Thymus (tissue), 11 donors: Measurements from ENCODE around the gene ARCN1. TPM values are rescaled to one million over a fixed set of nuclear protein-coding genes. Genes with fewer than 3 reads are reported as not detected.
"Not testable (repeated sequence)": the region's sequence is repeated elsewhere in the genome, so short reads cannot be mapped to it uniquely, and the experiment has no call there.

ENCODE experiments used
- DNase-seq, 9 donors: peaks; one replicate each; pipeline ENCODE4 v3.0.0-alpha.2; 2013; ENCODE audit warnings: low spot score in 9 of 9, low read depth in 6 of 9, missing footprints in 1 of 9
- H3K27ac ChIP-seq, 2 donors: one replicate each; pipeline ENCODE4 v1.5.1; 2013; ENCODE audit warnings: control low read depth in 1 of 2, low read depth in 1 of 2, low read length in 1 of 2, mild to moderate bottlenecking in 1 of 2, moderate library complexity in 1 of 2
- H3K27me3 ChIP-seq, 2 donors: one replicate each; pipeline ENCODE4 v1.5.1; 2013; ENCODE audit warnings: low read length in 1 of 2; ENCODE audit not compliant: control insufficient read depth in 2 of 2, insufficient read depth in 1 of 2
- H3K36me3 ChIP-seq, 2 donors: one replicate each; pipeline ENCODE4 v1.5.1; 2013; ENCODE audit warnings: low read length in 1 of 2, mild to moderate bottlenecking in 1 of 2, moderate library complexity in 1 of 2; ENCODE audit not compliant: control insufficient read depth in 2 of 2, insufficient read depth in 2 of 2
- H3K4me1 ChIP-seq, 2 donors: one replicate each; pipeline ENCODE4 v1.5.1; 2013; ENCODE audit warnings: low read length in 2 of 2; ENCODE audit not compliant: control insufficient read depth in 2 of 2, insufficient read depth in 2 of 2
- H3K4me3 ChIP-seq, 2 donors: one replicate each; pipeline ENCODE4 v1.5.1; 2013; ENCODE audit warnings: low read length in 2 of 2, control low read depth in 1 of 2, mild to moderate bottlenecking in 1 of 2
- H3K9me3 ChIP-seq, 2 donors: one replicate each; pipeline ENCODE4 v1.5.1; 2013; ENCODE audit warnings: low read length in 1 of 2, mild to moderate bottlenecking in 1 of 2; ENCODE audit not compliant: control insufficient read depth in 2 of 2, insufficient read depth in 1 of 2
- WGBS: extraction: QIAGEN DNeasy Blood & Tissue Kit; methylation state at CpG from one replicate; pipeline ENCODE4 v1.1.7; 2013; 5-methylcytosine and 5-hydroxymethylcytosine counted together
- polyA plus RNA-seq: library from polyadenylated mRNA; stranded (reverse); fragments of 200-250 nt; gene quantifications from one replicate; pipeline ENCODE4 v1.2.3, GENCODE V29; 2013
- total RNA-seq: library from RNA; stranded (reverse); fragments of 120-200 nt; gene quantifications from one replicate; pipeline ENCODE4 v1.2.4, GENCODE V29; 2013
- donor health status: healthy.

ARCN1 gene
- total and polyA plus RNA-seq, 2 donors, result 61.4 to 75.9 TPM

- no peaks in the 10 kb centered on the region for H3K4me1 ChIP-seq
- no peaks in the 10 kb centered on the region for H3K9me3 ChIP-seq
- peaks cover 48 to 90% of the 10 kb centered on the region in 2 donors for H3K36me3 ChIP-seq
- DNase-seq, result no peak
- no peaks in the 10 kb centered on the region for H3K27me3 ChIP-seq
- 96% methylated on average over 2 of the region's 2 CpGs for WGBS
- no peak overlapping the region for H3K27ac ChIP-seq
- no peak overlapping the region for H3K4me3 ChIP-seq
Measured at GRCh38 chr11:118592616-118593367, 20.6 kb downstream of the ARCN1 start.

DNA sequence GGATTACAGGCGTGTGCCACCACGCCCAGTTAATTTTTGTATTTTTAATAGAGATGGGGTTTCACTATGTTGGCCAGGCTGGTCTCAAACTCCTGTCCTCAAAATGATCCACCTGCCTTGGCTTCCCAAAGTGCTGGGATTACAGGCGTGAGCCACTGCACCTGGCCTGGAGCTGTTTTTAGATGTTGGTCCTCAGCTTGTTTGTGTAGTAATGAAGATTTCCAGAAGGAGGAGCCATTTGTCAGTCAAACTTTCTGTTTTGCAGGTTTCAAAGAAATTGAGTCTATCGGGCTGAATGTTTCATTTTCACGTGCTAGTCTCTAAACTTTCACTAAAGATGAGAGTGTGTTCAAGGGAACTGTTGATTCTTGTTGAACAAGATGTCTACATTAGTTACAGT, 22.8 kb downstream of the ARCN1 start:
- DNase-seq, result peak in 7 of 9 donors; percentile 42 to 80 (median 52)
- H3K36me3 ChIP-seq, result peaks cover 55 to 89% of the 10 kb centered on the region in 2 donors
- WGBS, result 62% methylated on average over 5 of the region's 5 CpGs
- H3K4me1 ChIP-seq, H3K27me3 ChIP-seq, H3K27ac ChIP-seq, H3K9me3 ChIP-seq, H3K4me3 ChIP-seq: not testable (repeated sequence)

DNA sequence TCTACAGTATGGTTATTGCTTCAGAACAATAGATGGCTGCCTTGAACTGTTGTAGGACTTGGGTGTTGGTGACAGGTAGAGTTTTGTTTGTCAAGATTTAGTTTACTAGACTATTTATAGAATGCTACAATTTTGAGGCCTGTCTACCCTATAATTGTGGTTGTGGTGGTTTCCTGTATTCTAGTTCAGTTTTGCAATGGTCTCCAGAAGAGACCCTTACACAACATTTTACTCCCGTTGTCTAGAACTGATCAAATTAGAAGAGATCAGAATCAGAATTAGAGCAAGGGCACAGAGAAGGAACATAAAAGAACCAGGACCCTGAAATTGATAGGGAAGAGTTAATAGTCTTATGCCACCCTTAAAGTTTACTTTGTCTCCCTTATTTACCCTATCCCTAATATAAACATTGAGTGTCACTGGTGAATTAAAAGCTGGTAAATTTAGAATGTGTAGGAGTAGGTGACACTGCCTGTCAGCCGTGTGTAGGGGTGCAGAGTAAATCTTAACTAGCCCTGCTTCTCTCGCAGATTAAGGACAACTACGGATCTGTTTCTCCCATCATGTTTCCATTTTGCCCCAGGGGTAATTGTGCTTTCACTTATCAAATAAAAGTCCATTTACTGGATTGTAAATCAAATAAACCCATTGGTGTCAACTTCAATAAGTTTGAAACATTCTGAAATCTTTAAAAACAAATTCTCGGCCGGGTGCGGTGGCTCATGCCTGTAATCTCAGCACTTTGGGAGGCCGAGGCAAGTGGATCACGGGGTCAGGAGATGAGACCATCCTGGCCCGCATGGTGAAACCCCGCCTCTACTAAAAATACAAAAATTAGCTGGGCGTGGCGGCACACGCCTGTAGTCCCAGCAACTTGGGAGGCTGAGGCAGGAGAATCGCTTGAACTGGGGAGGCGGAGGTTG, 24.3 kb downstream of the ARCN1 start:
- Histone ChIP-seq H3K4me1 (no peaks in the 10 kb centered on the region), H3K27ac (no peak overlapping the region), H3K36me3 (peaks cover 59 to 89% of the 10 kb centered on the region in 2 donors), H3K9me3 (no peaks in the 10 kb centered on the region), H3K4me3 (no peak overlapping the region), H3K27me3 (no peaks in the 10 kb centered on the region)
- DNase-seq, result no peak
- WGBS, result 92% methylated on average over 16 of the region's 16 CpGs

DNA sequence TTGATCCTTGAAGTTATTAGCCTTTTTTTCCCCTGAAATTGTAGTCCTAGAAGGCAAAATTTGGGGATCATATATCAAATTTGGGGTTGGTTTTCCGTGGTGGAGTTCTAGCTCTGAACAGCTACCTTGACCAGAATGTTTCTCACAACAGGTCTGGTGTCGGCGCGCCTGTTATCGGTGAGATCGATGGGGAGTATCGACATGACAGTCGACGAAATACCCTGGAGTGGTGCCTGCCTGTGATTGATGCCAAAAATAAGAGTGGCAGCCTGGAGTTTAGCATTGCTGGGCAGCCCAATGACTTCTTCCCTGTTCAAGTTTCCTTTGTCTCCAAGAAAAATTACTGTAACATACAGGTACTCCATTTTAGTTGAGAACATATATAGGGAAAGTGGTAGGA, 25.3 kb downstream of the ARCN1 start:
- no peaks in the 10 kb centered on the region for H3K9me3 ChIP-seq
- no peak overlapping the region for H3K4me3 ChIP-seq
- H3K4me1 ChIP-seq, result no peaks in the 10 kb centered on the region
- no peak overlapping the region for H3K27ac ChIP-seq
- no peak for DNase-seq
- 97% methylated on average over 9 of the region's 9 CpGs for WGBS
- peaks cover 60 to 89% of the 10 kb centered on the region in 2 donors for H3K36me3 ChIP-seq
- no peaks in the 10 kb centered on the region for H3K27me3 ChIP-seq

DNA sequence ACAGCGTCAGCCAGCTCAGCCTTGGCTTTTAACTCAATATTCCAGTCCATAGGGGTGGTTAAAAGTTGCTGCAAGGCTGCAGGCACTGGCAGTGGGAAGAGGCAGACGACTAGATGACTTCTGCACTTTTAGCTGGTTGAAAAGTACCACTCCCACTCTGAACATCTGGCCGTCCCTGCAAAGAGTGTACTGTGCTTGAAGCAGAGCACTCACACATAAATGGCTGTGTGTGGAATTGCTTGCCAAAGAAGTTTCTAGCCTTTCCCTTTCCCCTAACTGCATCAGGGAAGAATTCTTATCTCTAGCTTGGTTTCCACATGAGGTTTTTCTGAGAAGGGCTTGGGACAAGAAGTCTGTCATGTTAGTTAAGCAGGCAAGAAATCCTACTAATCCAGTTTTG, 30.1 kb downstream of the ARCN1 start:
- Histone ChIP-seq H3K36me3 (peaks cover 47 to 54% of the 10 kb centered on the region in 2 donors), H3K27ac (no peak overlapping the region)
- DNase-seq, result no peak

GRCh38 chr11:118603709-118604108, 31.5 kb downstream of the ARCN1 start:
- Histone ChIP-seq H3K4me1 (peaks cover 9 to 17% of the 10 kb centered on the region in 2 donors), H3K36me3 (peaks cover 37 to 43% of the 10 kb centered on the region in 2 donors), H3K27me3 (peaks cover 16 to 34% of the 10 kb centered on the region in 2 donors)
- not testable (repeated sequence) for DNase-seq, H3K4me3 ChIP-seq, H3K9me3 ChIP-seq, H3K27ac ChIP-seq
- 96% methylated on average over 8 of the region's 8 CpGs for WGBS

More for the DNA sequence above, 30.1 kb downstream of the ARCN1 start:
- WGBS, result 93% methylated on average over 3 of the region's 3 CpGs
- Histone ChIP-seq H3K4me1 (peaks cover 0 to 4% of the 10 kb centered on the region in 2 donors), H3K9me3 (no peaks in the 10 kb centered on the region), H3K27me3 (peaks cover 8 to 20% of the 10 kb centered on the region in 2 donors), H3K4me3 (no peak overlapping the region)

GRCh38 chr11:118604566-118604965, 32.4 kb downstream of the ARCN1 start:
- 96% methylated on average over 3 of the region's 3 CpGs for WGBS
- peaks cover 24 to 42% of the 10 kb centered on the region in 2 donors for H3K27me3 ChIP-seq
- peaks cover 0 to 4% of the 10 kb centered on the region in 2 donors for H3K9me3 ChIP-seq
- DNase-seq, result no peak
- H3K36me3 ChIP-seq, result peaks cover 29 to 35% of the 10 kb centered on the region in 2 donors
- no peak overlapping the region for H3K27ac ChIP-seq
- H3K4me3 ChIP-seq, result no peak overlapping the region
- peaks cover 15 to 26% of the 10 kb centered on the region in 2 donors for H3K4me1 ChIP-seq

- Histone ChIP-seq H3K36me3 (peaks cover 22 to 28% of the 10 kb centered on the region in 2 donors), H3K4me3 (no peak overlapping the region), H3K4me1 (peaks cover 19 to 33% of the 10 kb centered on the region in 2 donors), H3K27ac (no peak overlapping the region), H3K9me3 (peaks cover 0 to 4% of the 10 kb centered on the region in 2 donors), H3K27me3 (peaks cover 29 to 50% of the 10 kb centered on the region in 2 donors)
- DNase-seq, result no peak
- WGBS, result 84% methylated on average over 10 of the region's 10 CpGs
Measured at GRCh38 chr11:118605116-118605867, 33.1 kb downstream of the ARCN1 start.
